Astrocyte (in vitro differentiated cells and primary cell): ENCODE results near the gene SDR39U1. TPM values are rescaled to one million over a fixed set of nuclear protein-coding genes. Genes with fewer than 3 reads are reported as not detected.

Source experiments
- DNase-seq: peaks from one replicate; pipeline ENCODE4 v3.0.0-alpha.2; 2010; ENCODE audit warnings: low read depth
- FAIRE-seq: peaks from 2 replicates; lab custom pipeline; 2011; peaks lifted over from hg19 to GRCh38; lab: Jason Lieb, UNC
- H2AFZ ChIP-seq: 2 replicates; pipeline ENCODE4 v1.6.0; 2012; ENCODE audit warnings: low read depth, low read length, inconsistent platforms
- H3K27ac ChIP-seq: 2 replicates; pipeline ENCODE4 v1.5.1; 2011; ENCODE audit warnings: low read depth, low read length, inconsistent platforms
- H3K27me3 ChIP-seq: 2 replicates; pipeline ENCODE4 v1.6.0; 2011; ENCODE audit warnings: low read length, inconsistent platforms; ENCODE audit not compliant: insufficient read depth
- H3K36me3 ChIP-seq: 2 replicates; pipeline ENCODE4 v1.5.1; 2011; ENCODE audit warnings: low read length, inconsistent platforms; ENCODE audit not compliant: insufficient read depth
- H3K4me1 ChIP-seq: 2 replicates; pipeline ENCODE4 v1.5.1; 2011; ENCODE audit warnings: low read length, inconsistent platforms; ENCODE audit not compliant: insufficient read depth
- H3K4me2 ChIP-seq: 2 replicates; pipeline ENCODE4 v1.6.0; 2012; ENCODE audit warnings: low read length, inconsistent platforms
- H3K4me3 ChIP-seq: 2 replicates; pipeline ENCODE4 v1.5.1; 2011; ENCODE audit warnings: low read depth, mild to moderate bottlenecking, low read length, inconsistent platforms; ENCODE audit not compliant: insufficient read depth
- H3K79me2 ChIP-seq: 2 replicates; pipeline ENCODE4 v1.6.0; 2012; ENCODE audit warnings: mild to moderate bottlenecking, low read length, inconsistent platforms; ENCODE audit not compliant: insufficient read depth
- H3K9ac ChIP-seq: 2 replicates; pipeline ENCODE4 v1.6.0; 2012; ENCODE audit warnings: mild to moderate bottlenecking, low read length, inconsistent platforms
- H3K9me3 ChIP-seq: 2 replicates; pipeline ENCODE4 v1.5.1; 2012; ENCODE audit warnings: low read depth, mild to moderate bottlenecking, low read length, inconsistent platforms; ENCODE audit not compliant: insufficient read depth
- H4K20me1 ChIP-seq: 2 replicates; pipeline ENCODE4 v1.6.0; 2012; ENCODE audit warnings: low read length, inconsistent platforms; ENCODE audit not compliant: insufficient read depth
- H3K27ac Mint-ChIP-seq: one replicate; pipeline ENCODE4 v1.8.0; 2021; ENCODE audit warnings: mild to moderate bottlenecking, mixed read lengths; ENCODE audit not compliant: unreplicated experiment
- H3K27me3 Mint-ChIP-seq: one replicate; pipeline ENCODE4 v1.8.0; 2021; ENCODE audit warnings: low read depth, mixed read lengths; ENCODE audit not compliant: unreplicated experiment
- H3K36me3 Mint-ChIP-seq: one replicate; pipeline ENCODE4 v1.8.0; 2021; ENCODE audit warnings: low read depth, mixed read lengths; ENCODE audit not compliant: unreplicated experiment
- H3K4me1 Mint-ChIP-seq: one replicate; pipeline ENCODE4 v1.8.0; 2021; ENCODE audit warnings: low read depth, mixed read lengths; ENCODE audit not compliant: unreplicated experiment
- H3K4me3 Mint-ChIP-seq: one replicate; pipeline ENCODE4 v1.8.0; 2021; ENCODE audit warnings: mild to moderate bottlenecking, moderate library complexity, mixed read lengths; ENCODE audit not compliant: unreplicated experiment
- H3K9me3 Mint-ChIP-seq: one replicate; pipeline ENCODE4 v1.8.0; 2021; ENCODE audit warnings: mild to moderate bottlenecking, mixed read lengths; ENCODE audit not compliant: unreplicated experiment
- CTCF ChIP-seq: IDR thresholded peaks from 2 replicates; pipeline ENCODE4 v1.5.1; 2011; ENCODE audit warnings: low read depth, mild to moderate bottlenecking, inconsistent platforms, low read length, moderate library complexity; ENCODE audit not compliant: insufficient read depth
- EZH2 ChIP-seq: IDR thresholded peaks from 2 replicates; pipeline ENCODE4 v1.6.1; 2012; ENCODE audit warnings: mild to moderate bottlenecking, low read length, inconsistent platforms; ENCODE audit not compliant: insufficient read depth
- total RNA-seq: library from RNA; stranded (reverse); gene quantifications from 2 replicates; pipeline ENCODE4 v1.2.1, GENCODE V29; 2021

The SDR39U1 gene
- total RNA-seq, 1 donor from 2014 or later, result 28.1 TPM

- H3K9ac ChIP-seq, result no peak overlapping the region
Observed at GRCh38 chr14:24417832-24418491, 24.6 kb downstream of the SDR39U1 start.

GRCh38 chr14:24416932-24417619, 25.5 kb downstream of the SDR39U1 start:
- H3K27me3 ChIP-seq, result peaks cover 17% of the 10 kb centered on the region
- FAIRE-seq, result no peak

More at GRCh38 chr14:24417832-24418491, 24.6 kb downstream of the SDR39U1 start:
- Histone ChIP-seq H4K20me1 (no peaks in the 10 kb centered on the region), H3K9me3 (no peaks in the 10 kb centered on the region), H3K4me3 (no peak overlapping the region), H3K36me3 (no peaks in the 10 kb centered on the region), H3K27ac (no peak overlapping the region), H3K4me2 (no peak overlapping the region), H2AFZ (no peak overlapping the region), H3K27me3 (peaks cover 26% of the 10 kb centered on the region), H3K79me2 (no peaks in the 10 kb centered on the region), H3K4me1 (no peaks in the 10 kb centered on the region)
- FAIRE-seq, result no peak
- no peak overlapping the region for H3K4me3 Mint-ChIP-seq
- H3K4me1 Mint-ChIP-seq, result no peaks in the 10 kb centered on the region
- H3K27ac Mint-ChIP-seq, result no peak overlapping the region
- no peak for DNase-seq
- H3K27me3 Mint-ChIP-seq, result peaks cover 19% of the 10 kb centered on the region
- TF ChIP-seq EZH2 (no peak), CTCF (no peak)
- H3K9me3 Mint-ChIP-seq, result peaks cover 2% of the 10 kb centered on the region
- peaks cover 17% of the 10 kb centered on the region for H3K36me3 Mint-ChIP-seq

More at GRCh38 chr14:24416932-24417619, 25.5 kb downstream of the SDR39U1 start:
- no peak for DNase-seq
- Histone ChIP-seq H3K4me1 (no peaks in the 10 kb centered on the region), H4K20me1 (no peaks in the 10 kb centered on the region), H3K9ac (no peak overlapping the region), H3K79me2 (no peaks in the 10 kb centered on the region), H3K27ac (no peak overlapping the region), H2AFZ (no peak overlapping the region), H3K9me3 (no peaks in the 10 kb centered on the region), H3K4me2 (no peak overlapping the region), H3K4me3 (no peak overlapping the region), H3K36me3 (no peaks in the 10 kb centered on the region)
- Mint-ChIP-seq H3K27me3 (peaks cover 19% of the 10 kb centered on the region), H3K36me3 (peaks cover 25% of the 10 kb centered on the region), H3K27ac (no peak overlapping the region), H3K4me3 (peak overlapping the region; percentile 57), H3K9me3 (peaks cover 2% of the 10 kb centered on the region), H3K4me1 (no peaks in the 10 kb centered on the region)
- TF ChIP-seq EZH2 (no peak), CTCF (no peak)
